ENCODE measurements around the gene SMIM35.

DNA sequence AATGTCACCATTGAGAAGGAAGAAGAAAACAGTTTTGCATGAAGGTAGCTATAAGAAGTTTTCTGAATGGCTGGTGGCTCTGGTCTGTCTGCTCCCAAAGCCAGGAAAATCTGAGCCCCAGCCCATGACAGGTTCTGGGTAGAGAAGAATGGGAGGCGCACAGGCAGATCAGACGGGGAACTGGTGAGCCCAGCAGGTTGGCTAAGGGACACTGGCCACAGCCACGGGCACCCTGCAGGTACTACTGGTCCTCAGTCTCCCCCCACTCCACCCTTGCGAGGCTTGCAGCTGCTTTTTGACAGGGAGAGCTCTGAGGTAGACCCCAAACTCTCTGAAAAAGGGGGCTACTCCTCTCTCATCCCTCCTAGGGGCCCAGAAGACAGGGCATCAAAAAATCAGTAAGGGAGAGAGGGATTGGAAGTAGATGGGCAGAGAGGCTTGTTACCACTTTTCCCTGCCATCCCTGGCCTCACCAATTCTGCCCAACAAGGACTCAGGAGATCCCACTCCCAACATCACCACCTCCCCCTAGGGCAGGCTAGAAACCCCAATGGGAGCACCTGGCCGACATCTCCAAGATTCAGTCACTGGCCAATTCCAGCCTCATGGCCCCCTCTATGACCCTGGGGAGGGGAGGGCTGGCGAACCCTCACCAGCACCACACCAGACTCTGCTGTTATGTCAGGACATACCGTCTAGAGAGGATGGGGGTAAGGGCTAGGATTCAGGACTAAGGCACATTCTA, 48.5 kb upstream of the SMIM35 start:
- TF ChIP-seq EZH2 (IDR thresholded peaks at IDR 0.05; ENCODE audit: low read depth) (no peak), CTCF (conservative IDR thresholded peaks at IDR 0.05) (no peak)

All from PC-9 (cell line).